GM13976 (cell line): ENCODE results near the gene RPL41.
"Not testable (repeated sequence)": the region's sequence is repeated elsewhere in the genome, so short reads cannot be mapped to it uniquely, and the experiment has no call there.

Experiments
- DNase-seq: peaks from one replicate; pipeline ENCODE4 v3.0.0; 2012; ENCODE audit warnings: low spot score
- in situ Hi-C: fragments of 300-500 bp; cut with MboI; formaldehyde crosslinking; loops from one replicate; pipeline ENCODE4 v1.12.0; 2022; ENCODE audit warnings: low sequenced_read_pairs, mixed read lengths, inconsistent platforms; ENCODE audit not compliant: unreplicated experiment
- TF ChIP-seq, protein P1 (sequence below): IDR thresholded peaks from 2 replicates; pipeline ENCODE4 v1.5.1; 2012; ENCODE audit warnings: borderline replicate concordance, mild to moderate bottlenecking; ENCODE audit not compliant: insufficient read depth; ENCODE audit errors: extremely low read depth, missing control alignments, control extremely low read depth

RPL41 gene

DNA sequence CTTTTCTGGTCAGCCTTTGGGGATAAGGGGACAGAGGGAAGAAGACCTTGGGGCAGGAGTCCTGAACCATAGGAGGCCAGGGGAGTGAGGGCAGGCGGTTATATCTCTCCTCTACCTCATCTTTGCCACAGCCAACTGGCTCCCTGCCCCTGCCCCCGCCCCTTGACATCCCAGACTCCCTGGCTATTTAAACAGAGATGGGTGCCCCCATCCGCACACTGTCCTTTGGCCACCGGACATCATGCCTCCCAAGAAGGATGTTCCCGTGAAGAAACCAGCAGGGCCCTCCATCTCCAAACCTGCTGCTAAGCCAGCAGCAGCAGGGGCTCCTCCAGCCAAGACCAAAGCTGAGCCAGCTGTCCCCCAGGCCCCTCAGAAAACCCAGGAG, 37.2 kb downstream of the RPL41 start:
- TF ChIP-seq, protein P1, sequence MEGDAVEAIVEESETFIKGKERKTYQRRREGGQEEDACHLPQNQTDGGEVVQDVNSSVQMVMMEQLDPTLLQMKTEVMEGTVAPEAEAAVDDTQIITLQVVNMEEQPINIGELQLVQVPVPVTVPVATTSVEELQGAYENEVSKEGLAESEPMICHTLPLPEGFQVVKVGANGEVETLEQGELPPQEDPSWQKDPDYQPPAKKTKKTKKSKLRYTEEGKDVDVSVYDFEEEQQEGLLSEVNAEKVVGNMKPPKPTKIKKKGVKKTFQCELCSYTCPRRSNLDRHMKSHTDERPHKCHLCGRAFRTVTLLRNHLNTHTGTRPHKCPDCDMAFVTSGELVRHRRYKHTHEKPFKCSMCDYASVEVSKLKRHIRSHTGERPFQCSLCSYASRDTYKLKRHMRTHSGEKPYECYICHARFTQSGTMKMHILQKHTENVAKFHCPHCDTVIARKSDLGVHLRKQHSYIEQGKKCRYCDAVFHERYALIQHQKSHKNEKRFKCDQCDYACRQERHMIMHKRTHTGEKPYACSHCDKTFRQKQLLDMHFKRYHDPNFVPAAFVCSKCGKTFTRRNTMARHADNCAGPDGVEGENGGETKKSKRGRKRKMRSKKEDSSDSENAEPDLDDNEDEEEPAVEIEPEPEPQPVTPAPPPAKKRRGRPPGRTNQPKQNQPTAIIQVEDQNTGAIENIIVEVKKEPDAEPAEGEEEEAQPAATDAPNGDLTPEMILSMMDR, result no peak
- in situ Hi-C loops, result no loop called here
- no peak for DNase-seq

DNA sequence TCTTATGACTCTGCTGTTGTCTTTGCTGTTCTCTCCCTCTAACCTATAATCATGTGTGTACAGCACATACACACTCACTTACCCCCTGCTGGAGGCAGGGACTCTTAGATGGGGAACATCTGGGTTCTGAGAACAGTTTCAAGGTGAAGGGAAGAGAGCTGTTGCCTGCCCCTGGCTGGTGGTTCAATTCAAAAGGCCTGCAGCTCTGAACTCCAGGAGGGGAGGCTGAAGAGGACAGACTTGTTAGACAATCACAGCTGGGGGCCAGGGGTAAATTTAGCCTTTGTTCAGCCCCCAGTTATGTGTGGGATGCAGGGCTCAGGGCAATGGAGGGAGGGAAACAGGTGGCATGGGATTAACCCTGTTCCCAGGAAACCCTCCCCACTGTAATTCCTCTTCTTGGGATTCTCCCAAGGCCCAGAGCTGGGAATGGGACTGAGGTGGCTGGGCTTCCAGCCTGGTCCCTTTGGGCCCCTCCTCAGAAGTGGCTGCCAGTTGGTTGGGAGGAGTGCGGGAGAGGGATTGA, 37.9 kb downstream of the RPL41 start:
- TF ChIP-seq, protein P1, result no peak
- DNase-seq, result no peak
- in situ Hi-C loops, result no loop called here

DNA sequence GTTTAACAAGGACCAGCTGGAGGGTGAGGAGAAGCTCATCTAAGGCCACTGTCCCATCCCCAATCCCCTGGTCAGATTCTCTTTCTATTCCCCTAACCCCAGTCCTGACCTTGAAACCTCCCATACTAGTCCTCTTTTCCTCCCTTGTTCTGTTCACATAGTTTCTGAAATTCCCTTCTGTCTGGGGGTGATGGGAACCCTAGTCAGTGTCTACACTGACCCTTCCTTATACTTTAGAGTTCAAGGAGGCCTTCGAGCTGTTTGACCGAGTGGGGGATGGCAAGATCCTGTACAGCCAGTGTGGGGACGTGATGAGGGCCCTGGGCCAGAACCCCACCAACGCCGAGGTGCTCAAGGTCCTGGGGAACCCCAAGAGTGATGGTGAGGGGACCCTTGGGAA, 38.4 kb downstream of the RPL41 start:
- TF ChIP-seq, protein P1, result no peak
- DNase-seq, result no peak
- in situ Hi-C loops, result no loop called here

DNA sequence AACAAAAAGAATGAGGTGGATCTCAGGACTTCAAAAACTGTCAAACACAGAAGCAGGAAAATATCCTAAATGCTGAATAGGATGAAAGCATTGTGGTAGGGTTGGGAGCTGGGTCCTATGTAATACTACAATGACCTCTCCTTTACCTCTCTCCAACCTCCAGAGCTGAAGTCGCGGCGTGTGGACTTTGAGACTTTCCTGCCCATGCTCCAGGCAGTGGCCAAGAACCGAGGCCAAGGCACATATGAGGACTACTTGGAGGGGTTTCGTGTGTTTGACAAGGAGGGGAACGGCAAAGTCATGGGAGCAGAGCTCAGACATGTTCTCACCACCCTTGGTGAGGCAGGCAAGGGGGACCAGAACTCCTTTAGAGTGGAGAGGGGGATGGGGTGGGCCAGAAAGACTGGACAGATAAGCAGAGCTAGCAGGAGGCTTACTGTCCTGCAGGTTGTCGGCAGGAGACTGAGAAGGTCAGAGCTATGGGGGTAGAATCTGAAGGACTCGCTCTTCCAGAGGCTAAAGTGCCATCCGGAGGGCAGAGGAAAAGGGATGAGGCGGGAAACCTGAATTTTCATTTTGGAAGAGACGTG, 38.9 kb downstream of the RPL41 start:
- no peak for DNase-seq
- in situ Hi-C loops, result no loop called here
- TF ChIP-seq, protein P1, result no peak

DNA sequence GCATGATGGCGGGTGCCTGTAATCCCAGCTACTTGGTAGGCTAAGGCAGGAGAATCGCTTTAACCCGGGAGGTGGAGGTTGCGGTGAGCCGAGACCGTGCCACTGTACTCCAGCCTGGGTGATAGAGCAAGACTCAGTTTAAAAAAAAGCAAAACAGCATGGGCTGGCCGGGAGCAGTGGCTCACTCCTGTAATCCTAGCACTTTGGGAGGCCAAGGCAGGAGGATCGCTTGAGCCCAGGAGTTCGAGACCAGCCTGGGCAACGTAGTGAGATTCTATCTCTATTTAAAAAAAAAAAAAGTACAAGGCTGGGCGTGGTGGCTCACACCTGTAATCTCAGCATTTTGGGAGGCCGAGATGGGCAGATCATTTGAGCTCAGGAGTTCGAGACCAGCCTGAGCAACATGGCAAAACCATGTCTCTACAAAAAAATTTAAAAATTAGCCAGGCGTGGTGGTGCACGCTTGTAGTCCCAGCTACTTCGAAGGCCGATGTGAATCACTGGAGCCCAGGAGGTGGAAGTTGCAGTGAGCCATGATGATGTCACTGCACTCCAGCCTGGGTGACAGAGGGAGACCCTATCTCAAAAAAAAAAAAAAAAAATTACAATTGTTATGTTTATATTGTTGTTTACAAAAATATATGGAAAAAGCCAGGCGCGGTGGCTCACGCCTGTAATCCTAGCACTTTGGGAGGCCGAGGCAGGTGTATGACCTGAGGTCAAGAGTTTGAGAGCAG, 40.2 kb downstream of the RPL41 start:
- DNase-seq, in situ Hi-C loops: not testable (repeated sequence)

DNA sequence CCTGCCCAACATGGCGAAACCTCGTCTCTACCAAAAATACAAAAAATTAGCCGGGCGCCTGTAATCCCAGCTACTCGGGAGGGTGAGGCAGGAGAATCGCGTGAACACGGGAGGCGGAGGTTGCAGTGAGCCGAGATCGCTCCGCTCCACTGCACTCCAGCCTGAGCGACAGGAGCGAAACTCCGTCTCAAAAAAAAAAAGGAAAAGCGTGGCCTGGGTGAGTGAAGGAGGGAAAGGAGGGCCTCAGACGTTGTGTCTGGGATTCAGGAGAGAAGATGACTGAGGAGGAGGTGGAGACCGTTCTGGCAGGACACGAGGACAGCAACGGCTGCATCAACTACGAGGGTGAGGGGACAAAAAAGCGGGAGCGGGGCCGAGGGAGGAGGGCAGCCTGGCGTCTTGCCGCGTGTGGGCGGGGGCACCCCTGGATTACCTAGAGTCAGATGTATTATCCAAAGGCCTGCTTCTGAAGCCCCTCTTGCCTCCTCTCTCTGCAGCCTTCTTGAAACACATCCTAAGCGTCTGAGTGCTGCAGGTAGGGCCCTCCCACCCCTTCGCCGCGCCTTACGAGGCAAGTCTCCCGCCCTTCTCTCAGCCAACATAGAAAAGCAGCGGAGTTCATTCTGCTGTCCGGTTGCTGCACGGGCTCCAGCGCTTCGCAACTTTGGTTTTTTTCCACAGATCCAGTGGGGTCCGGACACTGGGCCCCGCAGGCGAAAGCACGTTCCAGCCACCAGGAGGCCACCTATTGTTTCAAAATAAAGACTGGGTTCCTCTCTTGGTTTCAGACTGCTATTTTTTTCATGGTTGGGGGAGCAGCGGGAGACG, 41.0 kb downstream of the RPL41 start:
- peak; percentile 85 for DNase-seq
- TF ChIP-seq, protein P1, result peak; percentile 39
- in situ Hi-C loops, result no loop called here
